HG03571 (cell line): Measurements from ENCODE around the gene COL1A2.

Experiments
- ATAC-seq: cut with Tn5 transposase; IDR thresholded peaks from one replicate; pipeline ENCODE4 v1.9.1; 2021; ENCODE audit not compliant: unreplicated experiment

COL1A2 gene

GRCh38 chr7:94409200-94409948 is 14.7 kb downstream of the COL1A2 start:
- ATAC-seq: no peak

GRCh38 chr7:94410413-94411187 is 15.9 kb downstream of the COL1A2 start:
- ATAC-seq: no peak

GRCh38 chr7:94411188-94411466 is 16.4 kb downstream of the COL1A2 start:
- ATAC-seq: no peak

DNA sequence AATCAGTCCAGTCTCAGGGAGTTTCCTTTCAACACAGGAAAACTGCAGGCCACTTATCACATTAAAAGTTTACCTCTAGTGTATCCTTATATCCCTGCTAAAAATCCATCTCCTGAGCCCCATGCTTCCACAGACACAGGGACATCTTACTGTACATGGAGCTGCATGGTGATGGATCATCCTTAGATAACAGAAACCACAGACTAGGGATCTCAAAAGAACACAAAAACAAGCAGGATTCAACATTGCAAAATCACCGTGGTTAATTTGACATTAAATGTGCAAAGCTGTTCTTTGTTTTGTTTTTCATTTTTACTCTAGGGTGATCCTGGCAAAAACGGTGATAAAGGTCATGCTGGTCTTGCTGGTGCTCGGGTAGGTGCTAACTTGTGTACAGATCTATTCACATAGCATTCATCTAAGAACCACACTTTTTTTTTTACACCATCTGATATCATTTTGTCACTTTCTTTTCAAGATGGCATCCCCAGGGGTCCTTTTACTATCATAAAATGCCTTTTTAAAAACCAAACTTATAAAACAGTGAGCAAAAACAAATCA is 18.1 kb downstream of the COL1A2 start:
- no peak for ATAC-seq

- ATAC-seq: no peak
Observed at GRCh38 chr7:94414481-94414880, 19.8 kb downstream of the COL1A2 start.

- ATAC-seq: no peak
Observed at GRCh38 chr7:94414980-94415379, 20.3 kb downstream of the COL1A2 start.

GRCh38 chr7:94417306-94417705 is 22.6 kb downstream of the COL1A2 start:
- no peak for ATAC-seq

GRCh38 chr7:94417901-94418300 is 23.2 kb downstream of the COL1A2 start:
- no peak for ATAC-seq

DNA sequence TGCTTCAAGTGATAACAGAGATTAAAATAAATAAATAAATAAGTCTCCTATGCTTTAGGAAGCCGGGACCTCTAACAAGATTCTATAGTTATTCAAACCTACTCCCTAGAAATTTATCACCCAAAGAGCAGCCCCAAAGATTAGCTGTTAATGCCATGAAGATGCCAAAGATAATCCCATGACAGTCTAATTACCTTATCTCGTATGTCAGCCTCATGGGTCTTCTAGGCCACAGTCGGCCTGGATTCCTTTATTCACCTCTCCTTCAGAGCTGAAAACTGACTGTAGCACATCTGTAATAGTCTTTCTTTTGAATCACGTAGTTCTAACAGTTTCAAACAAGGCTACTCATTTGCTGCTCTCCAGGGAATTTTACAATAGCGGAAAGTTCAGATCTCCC is 24.2 kb downstream of the COL1A2 start:
- no peak for ATAC-seq

- ATAC-seq: no peak
Observed at GRCh38 chr7:94420328-94420727, 25.6 kb downstream of the COL1A2 start.

- ATAC-seq: no peak
Observed at GRCh38 chr7:94421681-94422080, 27.0 kb downstream of the COL1A2 start.

- no peak for ATAC-seq
Observed at GRCh38 chr7:94422136-94422535, 27.4 kb downstream of the COL1A2 start.

- no peak for ATAC-seq
Observed at GRCh38 chr7:94422827-94423460, 28.2 kb downstream of the COL1A2 start.

DNA sequence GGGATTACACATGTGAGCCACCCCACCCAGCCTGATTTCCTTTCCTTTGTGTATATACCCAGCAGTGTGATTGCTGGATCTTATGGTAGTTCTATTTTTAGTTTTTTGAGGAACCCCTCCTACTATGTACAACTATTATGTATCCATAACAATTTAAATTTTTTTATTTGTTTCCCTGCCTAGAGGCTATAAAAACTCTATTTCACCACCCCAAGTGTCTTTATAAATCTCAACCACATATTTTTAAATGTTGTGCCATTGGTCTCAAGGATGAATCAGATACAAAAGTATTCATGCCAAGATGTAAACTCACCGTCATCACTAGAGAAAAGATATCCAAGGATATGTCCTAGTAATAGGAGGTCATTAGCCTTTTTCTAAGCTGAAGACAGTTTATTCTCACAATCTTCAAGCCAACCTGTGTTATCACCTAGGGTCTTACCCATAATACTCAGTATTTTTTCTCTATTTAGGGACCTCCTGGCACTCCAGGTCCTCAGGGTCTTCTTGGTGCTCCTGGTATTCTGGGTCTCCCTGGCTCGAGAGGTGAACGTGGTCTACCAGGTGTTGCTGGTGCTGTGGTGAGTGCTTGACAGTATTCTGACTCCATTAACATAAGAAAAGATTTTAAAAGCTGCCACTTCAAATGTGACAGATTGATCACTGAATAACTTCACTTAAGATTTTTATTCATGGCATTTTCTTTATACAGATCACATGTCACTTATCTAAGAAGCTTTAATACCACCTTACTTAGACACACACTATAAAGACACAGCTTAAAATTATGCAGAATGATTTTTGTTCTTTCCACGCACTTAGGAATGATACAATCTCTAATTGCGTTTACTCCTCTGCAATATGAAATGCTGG is 29.4 kb downstream of the COL1A2 start:
- ATAC-seq: no peak

DNA sequence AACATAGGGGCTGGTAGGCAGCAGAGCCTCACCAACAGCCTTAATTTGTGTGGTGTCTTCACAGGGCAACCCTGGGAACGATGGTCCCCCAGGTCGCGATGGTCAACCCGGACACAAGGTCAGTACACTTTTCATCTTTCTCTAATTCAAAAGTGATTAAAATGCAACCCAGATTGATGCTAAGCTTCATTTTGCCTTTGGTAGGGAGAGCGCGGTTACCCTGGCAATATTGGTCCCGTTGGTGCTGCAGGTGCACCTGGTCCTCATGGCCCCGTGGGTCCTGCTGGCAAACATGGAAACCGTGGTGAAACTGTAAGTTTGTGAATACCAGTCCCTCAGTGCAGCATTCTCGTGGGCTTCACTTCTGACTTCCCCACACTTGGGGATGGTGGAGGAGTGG is 30.9 kb downstream of the COL1A2 start:
- no peak for ATAC-seq

GRCh38 chr7:94426980-94427875 is 32.5 kb downstream of the COL1A2 start:
- no peak for ATAC-seq

DNA sequence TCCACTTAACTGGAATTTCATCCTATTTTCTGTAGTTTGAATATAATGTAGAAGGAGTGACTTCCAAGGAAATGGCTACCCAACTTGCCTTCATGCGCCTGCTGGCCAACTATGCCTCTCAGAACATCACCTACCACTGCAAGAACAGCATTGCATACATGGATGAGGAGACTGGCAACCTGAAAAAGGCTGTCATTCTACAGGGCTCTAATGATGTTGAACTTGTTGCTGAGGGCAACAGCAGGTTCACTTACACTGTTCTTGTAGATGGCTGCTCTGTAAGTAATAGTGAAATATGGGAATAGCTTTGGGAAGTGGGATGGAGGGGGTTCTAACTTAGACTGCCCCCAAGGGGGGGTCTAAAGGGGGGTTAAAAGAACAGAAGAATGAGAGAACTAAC is 34.5 kb downstream of the COL1A2 start:
- no peak for ATAC-seq

DNA sequence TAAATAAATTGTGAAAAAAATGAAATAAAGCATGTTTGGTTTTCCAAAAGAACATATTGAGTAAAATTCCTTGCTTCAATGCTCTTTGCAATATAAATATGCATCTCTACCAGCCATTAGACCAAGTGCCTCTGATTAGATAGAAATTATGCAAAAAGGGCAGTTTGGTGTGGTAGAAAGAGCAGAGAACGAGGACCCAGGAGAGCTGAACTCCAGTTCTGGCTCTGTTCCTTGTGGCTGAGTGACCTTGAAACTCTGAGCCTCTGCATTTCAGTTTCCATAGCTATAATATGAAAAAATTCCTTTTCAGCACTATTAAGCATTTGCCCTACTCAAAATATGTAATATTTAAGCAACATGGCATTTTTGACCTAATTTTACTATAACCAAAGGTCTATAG is 36.5 kb downstream of the COL1A2 start:
- no peak for ATAC-seq

DNA sequence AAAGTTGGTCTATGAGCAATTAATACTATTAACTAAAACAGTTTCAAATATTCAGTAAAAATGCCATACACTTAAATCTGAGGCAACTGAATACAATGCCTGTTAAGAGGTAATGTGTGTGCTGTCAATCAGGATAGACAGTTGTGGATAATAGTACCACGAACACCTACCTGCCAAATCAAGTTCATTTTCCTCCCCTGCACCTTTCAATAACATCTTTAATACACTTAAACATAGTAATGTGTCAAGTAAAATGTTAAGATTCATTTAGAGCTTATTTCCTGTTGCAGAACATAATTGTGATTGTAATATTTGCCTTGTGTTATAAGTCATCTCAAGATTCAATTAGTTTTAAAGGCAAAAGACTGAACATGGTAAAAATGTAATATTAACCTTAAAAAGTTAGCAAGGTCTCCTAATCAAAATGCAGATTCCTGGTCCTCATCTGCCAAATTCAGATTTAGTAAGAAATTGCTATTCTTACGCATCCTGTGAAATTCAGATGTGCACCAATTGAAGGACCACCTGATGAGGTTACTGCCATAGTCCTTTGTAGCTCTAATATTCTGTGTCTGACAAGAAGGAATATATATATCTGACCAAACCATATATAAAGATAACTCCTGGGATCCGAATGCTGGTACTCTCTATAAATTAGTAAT is 37.1 kb downstream of the COL1A2 start:
- ATAC-seq: no peak
